ENCODE results near the gene GJA3.

The GJA3 gene

GRCh38 chr13:20160306-20161274 lies at the start of gene GJA3:
Gene GJA3 (minus strand): TSS chr13:20161052. CDS start chr13:20143288, 17,764 bp downstream.
- no peak for DNase-seq (ENCODE audit: low spot score)

GRCh38 chr13:20209948-20210347 lies 49.1 kb upstream of the GJA3 start:
- DNase-seq (ENCODE audit: low spot score) = no peak

GRCh38 chr13:20206698-20207235 lies 45.9 kb upstream of the GJA3 start:
- no peak for DNase-seq (ENCODE audit: low spot score)

GRCh38 chr13:20206065-20206697 lies 45.3 kb upstream of the GJA3 start:
- no peak for DNase-seq (ENCODE audit: low spot score)

- no peak for DNase-seq (ENCODE audit: low spot score)
These were observed 37.9 kb upstream of the GJA3 start for GRCh38 chr13:20198781-20199180.

- DNase-seq (ENCODE audit: low spot score) = no peak
These were observed 36.5 kb upstream of the GJA3 start for GRCh38 chr13:20197361-20197834.

- DNase-seq (ENCODE audit: low spot score) = no peak
These were observed 34.9 kb upstream of the GJA3 start for GRCh38 chr13:20195801-20196200.

GRCh38 chr13:20193907-20194631 lies 33.2 kb upstream of the GJA3 start:
- DNase-seq (ENCODE audit: low spot score) = no peak

- no peak for DNase-seq (ENCODE audit: low spot score)
These were observed 32.5 kb upstream of the GJA3 start for GRCh38 chr13:20193162-20193906.

GRCh38 chr13:20192836-20193161 lies 31.9 kb upstream of the GJA3 start, which contains the start of gene GJB2:
Gene GJB2 (minus strand): TSS chr13:20192938. CDS start chr13:20189581, 3,357 bp downstream.
- DNase-seq (ENCODE audit: low spot score) = no peak

GRCh38 chr13:20192158-20192835 lies 31.4 kb upstream of the GJA3 start:
- no peak for DNase-seq (ENCODE audit: low spot score)

GRCh38 chr13:20191311-20192157 lies 30.7 kb upstream of the GJA3 start:
- no peak for DNase-seq (ENCODE audit: low spot score)

- no peak for DNase-seq (ENCODE audit: low spot score)
These were observed 29.8 kb upstream of the GJA3 start for GRCh38 chr13:20190481-20191310.

- DNase-seq (ENCODE audit: low spot score) = no peak
These were observed 29.2 kb upstream of the GJA3 start for GRCh38 chr13:20190076-20190475.

- no peak for DNase-seq (ENCODE audit: low spot score)
These were observed 28.1 kb upstream of the GJA3 start for GRCh38 chr13:20188667-20189553.

- DNase-seq (ENCODE audit: low spot score) = no peak
These were observed 25.9 kb upstream of the GJA3 start for GRCh38 chr13:20186771-20187170.

GRCh38 chr13:20185366-20186056 lies 24.7 kb upstream of the GJA3 start:
- no peak for DNase-seq (ENCODE audit: low spot score)

All from left forelimb (tissue), 1 donor.